HepG2 (cell line): ENCODE results near the gene C18orf63. TPM values are rescaled to one million over a fixed set of nuclear protein-coding genes. Genes with fewer than 3 reads are reported as not detected.

Source experiments
- ATAC-seq: fragments of 200-7000 bp; cut with Tn5 transposase; 3 replicates; pipeline ENCODE4 v1.9.1; 2020; ENCODE audit warnings: mild to moderate bottlenecking, moderate library complexity
- BruUV-seq: library from RNA; stranded (reverse); fragments of 400-500 nt; replicated peaks from 2 replicates; lab custom pipeline; 2021; lab: Mats Ljungman, UMichigan
- CTCF ChIA-PET: fragments of 300-600 bp; formaldehyde crosslinking; extraction: SDS; loops from one replicate; lab custom pipeline; 2021; ENCODE audit warnings: low total read pairs, inconsistent platforms, low intra/inter-chr PET ratio; lab: Yijun Ruan, JAX
- POLR2A ChIA-PET: fragments of 350-600 bp; sonication (Branson Sonifier 250); formaldehyde crosslinking; loops from one replicate; lab custom pipeline; 2020; ENCODE audit warnings: antibody characterized with exemption, inconsistent platforms; lab: Yijun Ruan, JAX
- DNase-seq: peaks from one replicate; pipeline ENCODE4 v3.0.0-alpha.2; 2015; ENCODE audit warnings: low spot score
- FAIRE-seq: peaks from 3 replicates; lab custom pipeline; 2011; peaks lifted over from hg19 to GRCh38; lab: Jason Lieb, UNC
- H2AFZ ChIP-seq: one replicate; pipeline ENCODE4 v1.6.1; 2011; ENCODE audit warnings: low read length, inconsistent platforms
- H3K27ac ChIP-seq: fragments of 300-600 bp; 3 replicates; pipeline ENCODE4 v1.8.0; 2011; ENCODE audit warnings: mixed run types, mild to moderate bottlenecking, mixed read lengths, low read length, inconsistent platforms; ENCODE audit not compliant: insufficient read depth; ENCODE audit errors: extremely low read length
- H3K27me3 ChIP-seq, 2 experiments: fragments of 200-600 bp in 1 of 2; 2 replicates in 1 of 2; 3 replicates in 1 of 2; pipeline versions ENCODE4 v1.6.0 to v1.8.0; 2011; ENCODE audit warnings: low read length in 2 of 2, mild to moderate bottlenecking in 2 of 2, moderate library complexity in 2 of 2, inconsistent platforms in 1 of 2; ENCODE audit not compliant: insufficient read depth in 2 of 2, control insufficient read depth in 1 of 2
- H3K36me3 ChIP-seq, 2 experiments: fragments of 200-600 bp in 1 of 2; replicated peaks in 1 of 2; 2 replicates in 1 of 2; 3 replicates in 1 of 2; pipeline versions ENCODE4 v1.5.1 to v1.8.0; 2011; ENCODE audit warnings: low read length in 2 of 2, inconsistent platforms in 1 of 2; ENCODE audit not compliant: insufficient read depth in 2 of 2, control insufficient read depth in 1 of 2
- H3K4me1 ChIP-seq: 2 replicates; pipeline ENCODE4 v1.5.1; 2012; ENCODE audit warnings: low read length, inconsistent platforms; ENCODE audit not compliant: insufficient read depth
- H3K4me2 ChIP-seq: 2 replicates; pipeline ENCODE4 v1.6.0; 2011; ENCODE audit warnings: low read depth, low read length, inconsistent platforms
- H3K4me3 ChIP-seq, 3 experiments: fragments of 200-600 bp in 1 of 3; sonication (generic), shearing (Covaris generic) in 1 of 3; replicated peaks in 1 of 3; 2 replicates each; pipeline ENCODE4 v1.5.1; 2011 to 2016; ENCODE audit warnings: low read length in 3 of 3, inconsistent platforms in 2 of 3, low read depth in 2 of 3, mild to moderate bottlenecking in 2 of 3, control low read depth in 1 of 3, mixed read lengths in 1 of 3; ENCODE audit not compliant: insufficient read depth in 1 of 3
- H3K79me2 ChIP-seq: one replicate; pipeline ENCODE4 v1.6.1; 2011; ENCODE audit warnings: low read length, inconsistent platforms; ENCODE audit not compliant: insufficient read depth
- H3K9ac ChIP-seq: 2 replicates; pipeline ENCODE4 v1.6.0; 2011; ENCODE audit warnings: mild to moderate bottlenecking, low read depth, low read length, inconsistent platforms; ENCODE audit not compliant: insufficient read depth
- H3K9me3 ChIP-seq: 2 replicates; pipeline ENCODE4 v1.5.1; 2012; ENCODE audit warnings: mild to moderate bottlenecking, low read length
- H4K20me1 ChIP-seq: 2 replicates; pipeline ENCODE4 v1.6.0; 2011; ENCODE audit warnings: inconsistent platforms, mild to moderate bottlenecking, low read length, moderate library complexity; ENCODE audit not compliant: insufficient read depth
- AKAP8 ChIP-seq: sonication (generic); formaldehyde crosslinking; IDR thresholded peaks from 2 replicates; pipeline ENCODE4 v1.5.1; 2020; ENCODE audit warnings: mild to moderate bottlenecking, missing genetic modification reagents
- HOXA5 ChIP-seq: sonication (generic); formaldehyde crosslinking; IDR thresholded peaks from 2 replicates; pipeline ENCODE4 v1.4.0; 2020; ENCODE audit warnings: missing genetic modification reagents
- KLF6 ChIP-seq: IDR thresholded peaks from 2 replicates; pipeline ENCODE4 v1.8.0; 2016; ENCODE audit warnings: missing biosample characterization, missing genetic modification reagents
- PPARG ChIP-seq: conservative IDR thresholded peaks from 2 replicates; pipeline ENCODE4 v1.6.1; 2016; ENCODE audit warnings: missing biosample characterization, missing genetic modification reagents
- RAD21 ChIP-seq: fragments of 450-650 bp; formaldehyde crosslinking; IDR thresholded peaks from 2 replicates; pipeline ENCODE4 v1.5.0; 2020; ENCODE audit warnings: mild to moderate bottlenecking
- RXRB ChIP-seq: IDR thresholded peaks from 2 replicates; pipeline ENCODE4 v1.6.1; 2016; ENCODE audit warnings: borderline replicate concordance, missing genetic modification reagents, missing compliant biosample characterization
- SOX5 ChIP-seq: IDR thresholded peaks from 2 replicates; pipeline ENCODE4 v1.6.1; 2016; ENCODE audit warnings: borderline replicate concordance
- ZKSCAN8 ChIP-seq: IDR thresholded peaks from 2 replicates; pipeline ENCODE4 v1.6.1; 2016; ENCODE audit warnings: borderline replicate concordance, missing genetic modification reagents, missing compliant biosample characterization
- ZNF274 ChIP-seq: sonication (generic); formaldehyde crosslinking; IDR thresholded peaks from 2 replicates; pipeline ENCODE4 v1.5.1; 2020; ENCODE audit warnings: mild to moderate bottlenecking, missing genetic modification reagents
- ZNF331 ChIP-seq: sonication (generic); formaldehyde crosslinking; IDR thresholded peaks from 2 replicates; pipeline ENCODE4 v1.4.0; 2020; ENCODE audit warnings: missing genetic modification reagents
- ZNF484 ChIP-seq: sonication (generic); formaldehyde crosslinking; IDR thresholded peaks from 2 replicates; pipeline ENCODE4 v1.5.1; 2020; ENCODE audit warnings: mild to moderate bottlenecking, low read depth, missing genetic modification reagents, borderline replicate concordance
- ZNF598 ChIP-seq: sonication (generic); formaldehyde crosslinking; IDR thresholded peaks from 2 replicates; pipeline ENCODE4 v1.5.1; 2020; ENCODE audit warnings: mild to moderate bottlenecking, missing genetic modification reagents, borderline replicate concordance
- ZNF816 ChIP-seq: sonication (generic); formaldehyde crosslinking; IDR thresholded peaks from 2 replicates; pipeline ENCODE4 v1.8.0; 2022; ENCODE audit warnings: missing genetic modification reagents, mild to moderate bottlenecking, borderline replicate concordance
- WGBS: methylation state at CpG from one replicate; pipeline ENCODE4 v1.1.6; 2017; ENCODE audit warnings: low lambda C conversion rate; 5-methylcytosine and 5-hydroxymethylcytosine counted together
- in situ Hi-C: cut with HindIII; loops from 2 replicates; pipeline ENCODE4 v1.10.0; 2017; ENCODE audit warnings: low pct_unique_long_range_greater_than_20kb; ENCODE audit not compliant: extremely low pct_ligation_motif_present
- intact Hi-C: fragments of 100-400 bp; cut with micrococcal nuclease; formaldehyde crosslinking; loops from one replicate; pipeline ENCODE4 v1.10.0; 2022; ENCODE audit not compliant: unreplicated experiment
- polyA plus RNA-seq, 8 experiments: library from polyadenylated mRNA; depleted of rRNA in 3 of 8; stranded (reverse) in 7 of 8; unstranded in 1 of 8; fragments of >200 nt; fragmentation: Illumina TruSeq in 4 of 8; extraction: Trizol in 4 of 8; gene quantifications; 2 replicates each; pipeline versions ENCODE4 v1.2.1 to v1.2.3, GENCODE V29; 2011 to 2016; ENCODE audit warnings: low read depth in 4 of 8, missing spikeins in 1 of 8, mixed read lengths in 1 of 8; ENCODE audit not compliant: insufficient read depth in 1 of 8
- total RNA-seq, 5 experiments: library from RNA; depleted of rRNA; stranded (reverse); fragments of >200 nt; fragmentation: Illumina TruSeq; extraction: Trizol; gene quantifications; 2 replicates each; pipeline ENCODE4 v1.2.3, GENCODE V29; 2016; ENCODE audit warnings: low read depth in 1 of 5
- TF ChIP-seq, protein P1 (sequence below): sonication (generic); formaldehyde crosslinking; IDR thresholded peaks from 2 replicates; pipeline ENCODE4 v1.5.1; 2020; ENCODE audit warnings: mild to moderate bottlenecking, missing genetic modification reagents
- TF ChIP-seq, protein P2 (sequence below): sonication (generic); formaldehyde crosslinking; IDR thresholded peaks from 2 replicates; pipeline ENCODE4 v1.4.0; 2020; ENCODE audit warnings: missing genetic modification reagents
- TF ChIP-seq, protein P3 (sequence below): sonication (generic); formaldehyde crosslinking; IDR thresholded peaks from 2 replicates; pipeline ENCODE4 v1.4.0; 2020; ENCODE audit warnings: missing genetic modification reagents

Gene C18orf63
- total and polyA plus RNA-seq, 2 of the 13 experiments (the other 11 are each of a cell fraction or from before 2014, with no cell fraction given), result 0.01 TPM; not detected in 1

DNA sequence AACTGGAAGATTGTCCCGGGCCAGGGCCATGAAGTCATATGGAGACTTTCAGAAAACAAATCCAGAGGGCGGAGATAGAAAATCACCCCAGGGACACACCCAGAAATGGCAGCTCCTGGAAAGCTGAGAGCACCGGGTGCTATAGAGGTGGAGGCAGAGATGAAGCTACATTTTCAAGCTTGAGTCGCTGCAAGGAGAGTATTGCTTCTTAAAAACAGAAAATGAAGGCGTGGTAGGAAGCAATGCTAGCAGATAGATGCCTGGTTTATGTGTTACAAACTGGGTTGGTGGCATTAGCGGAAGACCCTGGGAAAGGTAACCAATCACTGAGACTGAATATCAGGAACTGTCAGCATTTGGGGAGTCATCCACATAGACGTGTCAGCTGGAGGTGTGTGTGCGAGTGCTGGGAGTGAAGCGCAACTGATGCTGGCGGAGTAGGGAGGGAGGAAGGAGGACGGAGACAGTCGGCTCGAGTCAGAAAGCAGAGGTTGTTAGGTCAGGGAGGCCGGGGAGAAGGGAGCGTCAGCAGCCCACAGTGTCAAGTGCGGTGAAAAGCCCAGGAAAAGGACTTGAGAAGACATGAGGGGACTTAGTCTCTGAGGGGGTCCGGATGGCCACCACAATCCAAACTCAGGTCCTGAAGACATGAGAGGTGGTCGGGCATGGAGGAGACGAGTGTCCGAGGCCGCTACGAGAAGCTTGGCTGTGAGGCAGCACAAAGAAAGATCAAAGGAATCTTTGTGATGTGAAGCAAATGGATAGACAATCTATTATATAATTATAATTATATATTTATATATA lies 45.4 kb downstream of the C18orf63 start (continued):
- TF ChIP-seq, protein P1, sequence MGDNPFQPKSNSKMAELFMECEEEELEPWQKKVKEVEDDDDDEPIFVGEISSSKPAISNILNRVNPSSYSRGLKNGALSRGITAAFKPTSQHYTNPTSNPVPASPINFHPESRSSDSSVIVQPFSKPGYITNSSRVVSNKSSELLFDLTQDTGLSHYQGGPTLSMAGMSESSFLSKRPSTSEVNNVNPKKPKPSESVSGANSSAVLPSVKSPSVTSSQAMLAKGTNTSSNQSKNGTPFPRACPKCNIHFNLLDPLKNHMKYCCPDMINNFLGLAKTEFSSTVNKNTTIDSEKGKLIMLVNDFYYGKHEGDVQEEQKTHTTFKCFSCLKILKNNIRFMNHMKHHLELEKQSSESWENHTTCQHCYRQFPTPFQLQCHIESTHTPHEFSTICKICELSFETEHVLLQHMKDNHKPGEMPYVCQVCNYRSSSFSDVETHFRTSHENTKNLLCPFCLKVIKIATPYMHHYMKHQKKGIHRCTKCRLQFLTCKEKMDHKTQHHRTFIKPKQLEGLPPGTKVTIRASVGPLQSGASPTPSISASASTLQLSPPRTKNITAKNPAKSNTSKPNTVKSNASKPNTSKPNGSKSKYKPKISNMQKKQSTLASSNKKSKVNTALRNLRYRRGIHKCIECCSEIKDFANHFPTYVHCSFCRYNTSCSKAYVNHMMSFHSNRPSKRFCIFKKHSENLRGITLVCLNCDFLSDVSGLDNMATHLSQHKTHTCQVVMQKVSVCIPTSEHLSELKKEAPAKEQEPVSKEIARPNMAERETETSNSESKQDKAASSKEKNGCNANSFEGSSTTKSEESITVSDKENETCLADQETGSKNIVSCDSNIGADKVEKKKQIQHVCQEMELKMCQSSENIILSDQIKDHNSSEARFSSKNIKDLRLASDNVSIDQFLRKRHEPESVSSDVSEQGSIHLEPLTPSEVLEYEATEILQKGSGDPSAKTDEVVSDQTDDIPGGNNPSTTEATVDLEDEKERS (CRISPR knock-in tag), result no peak
- TF ChIP-seq RAD21 (CRISPR knock-in tag), result no peak
- TF ChIP-seq HOXA5, result no peak
- TF ChIP-seq ZNF598 (CRISPR knock-in tag), result no peak
- no peak for TF ChIP-seq ZNF331 (CRISPR knock-in tag)
- no peak for TF ChIP-seq PPARG
- TF ChIP-seq KLF6 (CRISPR knock-in tag), result no peak
- TF ChIP-seq ZKSCAN8 (CRISPR knock-in tag), result no peak
- no peak for TF ChIP-seq AKAP8 (CRISPR knock-in tag)
- no peak for TF ChIP-seq ZNF274 (CRISPR knock-in tag)

DNA sequence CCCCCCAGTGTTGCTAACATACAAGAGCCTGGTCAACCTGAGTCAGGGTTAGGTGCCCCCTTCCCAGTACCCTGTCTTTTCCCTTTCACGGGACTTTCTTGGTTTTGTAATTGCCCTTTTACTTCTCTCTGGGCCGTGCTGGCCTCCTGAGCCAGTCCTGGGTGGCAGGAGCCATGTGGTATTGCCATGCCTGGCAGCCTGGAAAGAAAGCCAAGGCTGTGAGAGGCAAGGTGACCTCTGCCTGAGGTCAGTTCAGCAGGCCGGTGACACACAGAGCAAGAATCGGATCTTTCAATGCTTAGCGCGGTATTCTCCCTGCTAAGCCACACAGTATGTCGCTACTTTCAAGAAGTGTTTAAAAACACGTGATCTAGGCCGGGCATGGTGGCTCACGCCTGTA lies 52.3 kb downstream of the C18orf63 start:
- ATAC-seq, result no peak
- POLR2A ChIA-PET, result no interaction called here
- peaks cover 29% of the 10 kb centered on the region for H3K4me1 ChIP-seq
- BruUV-seq, result no TSS peak
- H4K20me1 ChIP-seq, result no peaks in the 10 kb centered on the region
- CTCF ChIA-PET, result no interaction called here
- no peaks in the 10 kb centered on the region for H3K36me3 ChIP-seq
- in situ Hi-C loops, result loop anchor here (5.0 kb wide), 1 partner anchor 119 kb away; no protein-coding TSS in a partner anchor
- no peaks in the 10 kb centered on the region for H3K79me2 ChIP-seq
- TF ChIP-seq RXRB (CRISPR knock-in tag) (0 out of 2 replicates have a peak, but pooled peaks have one; percentile 20), SOX5 (CRISPR knock-in tag) (no peak), ZNF484 (CRISPR knock-in tag) (no peak), ZNF816 (CRISPR knock-in tag) (no peak)
- TF ChIP-seq, protein P2, sequence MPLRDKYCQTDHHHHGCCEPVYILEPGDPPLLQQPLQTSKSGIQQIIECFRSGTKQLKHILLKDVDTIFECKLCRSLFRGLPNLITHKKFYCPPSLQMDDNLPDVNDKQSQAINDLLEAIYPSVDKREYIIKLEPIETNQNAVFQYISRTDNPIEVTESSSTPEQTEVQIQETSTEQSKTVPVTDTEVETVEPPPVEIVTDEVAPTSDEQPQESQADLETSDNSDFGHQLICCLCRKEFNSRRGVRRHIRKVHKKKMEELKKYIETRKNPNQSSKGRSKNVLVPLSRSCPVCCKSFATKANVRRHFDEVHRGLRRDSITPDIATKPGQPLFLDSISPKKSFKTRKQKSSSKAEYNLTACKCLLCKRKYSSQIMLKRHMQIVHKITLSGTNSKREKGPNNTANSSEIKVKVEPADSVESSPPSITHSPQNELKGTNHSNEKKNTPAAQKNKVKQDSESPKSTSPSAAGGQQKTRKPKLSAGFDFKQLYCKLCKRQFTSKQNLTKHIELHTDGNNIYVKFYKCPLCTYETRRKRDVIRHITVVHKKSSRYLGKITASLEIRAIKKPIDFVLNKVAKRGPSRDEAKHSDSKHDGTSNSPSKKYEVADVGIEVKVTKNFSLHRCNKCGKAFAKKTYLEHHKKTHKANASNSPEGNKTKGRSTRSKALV (CRISPR knock-in tag), result no peak
- TF ChIP-seq, protein P3, sequence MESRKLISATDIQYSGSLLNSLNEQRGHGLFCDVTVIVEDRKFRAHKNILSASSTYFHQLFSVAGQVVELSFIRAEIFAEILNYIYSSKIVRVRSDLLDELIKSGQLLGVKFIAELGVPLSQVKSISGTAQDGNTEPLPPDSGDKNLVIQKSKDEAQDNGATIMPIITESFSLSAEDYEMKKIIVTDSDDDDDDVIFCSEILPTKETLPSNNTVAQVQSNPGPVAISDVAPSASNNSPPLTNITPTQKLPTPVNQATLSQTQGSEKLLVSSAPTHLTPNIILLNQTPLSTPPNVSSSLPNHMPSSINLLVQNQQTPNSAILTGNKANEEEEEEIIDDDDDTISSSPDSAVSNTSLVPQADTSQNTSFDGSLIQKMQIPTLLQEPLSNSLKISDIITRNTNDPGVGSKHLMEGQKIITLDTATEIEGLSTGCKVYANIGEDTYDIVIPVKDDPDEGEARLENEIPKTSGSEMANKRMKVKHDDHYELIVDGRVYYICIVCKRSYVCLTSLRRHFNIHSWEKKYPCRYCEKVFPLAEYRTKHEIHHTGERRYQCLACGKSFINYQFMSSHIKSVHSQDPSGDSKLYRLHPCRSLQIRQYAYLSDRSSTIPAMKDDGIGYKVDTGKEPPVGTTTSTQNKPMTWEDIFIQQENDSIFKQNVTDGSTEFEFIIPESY (CRISPR knock-in tag), result 0 out of 2 replicates have a peak, but pooled peaks have one; percentile 16
- TF ChIP-seq, all 625 proteins: peak for 2
- peaks cover 2 to 5% of the 10 kb centered on the region in 2 experiments; a peak in 2 of 5 replicates for H3K27me3 ChIP-seq
- H3K4me2 ChIP-seq, result peak overlapping the region; percentile 23; the same call in 1 of the 2 replicates
- H3K9ac ChIP-seq, result no peak overlapping the region
- H3K9me3 ChIP-seq, result no peaks in the 10 kb centered on the region
- H3K4me3 ChIP-seq, result no peak overlapping the region
- no peak overlapping the region for H3K27ac ChIP-seq
- 70% methylated on average over 10 of the region's 10 CpGs for whole genome bisulfite sequencing
- FAIRE-seq (no peak), DNase-seq (no peak)
- intact Hi-C loops, result no loop called here
- H2AFZ ChIP-seq, result no peak overlapping the region
